NB4 (cell line): ENCODE results near the gene CNOT8.
"Not testable (repeated sequence)": the region's sequence is repeated elsewhere in the genome, so short reads cannot be mapped to it uniquely, and the experiment has no call there.

Experiments used
- MYC ChIP-seq: IDR thresholded peaks from 2 replicates; pipeline ENCODE4 v1.6.1; 2011; ENCODE audit warnings: low read depth, low read length
- POLR2A ChIP-seq: IDR thresholded peaks from 2 replicates; pipeline ENCODE4 v1.6.1; 2011; ENCODE audit warnings: mild to moderate bottlenecking; ENCODE audit not compliant: insufficient read length; ENCODE audit errors: extremely low read depth
- TF ChIP-seq, protein P1 (sequence below): IDR thresholded peaks from one replicate; pipeline ENCODE4 v1.5.1; 2012; ENCODE audit warnings: low read depth, low read length

DNA sequence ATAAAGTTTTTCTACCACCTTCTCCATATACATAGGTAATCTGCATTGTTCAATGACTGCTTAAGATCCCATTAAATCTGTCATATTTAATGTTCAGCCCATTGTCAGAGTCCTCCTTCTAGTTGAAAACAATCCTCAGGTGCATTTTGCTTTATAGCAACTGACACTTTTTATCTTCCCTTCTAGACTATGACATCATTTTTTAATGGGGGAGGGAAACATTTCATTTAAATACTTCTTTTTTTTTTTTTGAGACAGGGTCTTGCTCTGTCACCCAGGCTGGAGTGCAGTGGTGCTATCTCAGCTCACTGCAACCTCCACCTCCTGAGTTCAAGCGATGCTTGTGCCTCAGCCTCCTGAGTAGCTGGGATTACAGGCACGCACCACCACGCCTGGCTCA is 25.6 kb upstream of the CNOT8 start:
- TF ChIP-seq MYC, POLR2A: not testable (repeated sequence)
- TF ChIP-seq, protein P1, sequence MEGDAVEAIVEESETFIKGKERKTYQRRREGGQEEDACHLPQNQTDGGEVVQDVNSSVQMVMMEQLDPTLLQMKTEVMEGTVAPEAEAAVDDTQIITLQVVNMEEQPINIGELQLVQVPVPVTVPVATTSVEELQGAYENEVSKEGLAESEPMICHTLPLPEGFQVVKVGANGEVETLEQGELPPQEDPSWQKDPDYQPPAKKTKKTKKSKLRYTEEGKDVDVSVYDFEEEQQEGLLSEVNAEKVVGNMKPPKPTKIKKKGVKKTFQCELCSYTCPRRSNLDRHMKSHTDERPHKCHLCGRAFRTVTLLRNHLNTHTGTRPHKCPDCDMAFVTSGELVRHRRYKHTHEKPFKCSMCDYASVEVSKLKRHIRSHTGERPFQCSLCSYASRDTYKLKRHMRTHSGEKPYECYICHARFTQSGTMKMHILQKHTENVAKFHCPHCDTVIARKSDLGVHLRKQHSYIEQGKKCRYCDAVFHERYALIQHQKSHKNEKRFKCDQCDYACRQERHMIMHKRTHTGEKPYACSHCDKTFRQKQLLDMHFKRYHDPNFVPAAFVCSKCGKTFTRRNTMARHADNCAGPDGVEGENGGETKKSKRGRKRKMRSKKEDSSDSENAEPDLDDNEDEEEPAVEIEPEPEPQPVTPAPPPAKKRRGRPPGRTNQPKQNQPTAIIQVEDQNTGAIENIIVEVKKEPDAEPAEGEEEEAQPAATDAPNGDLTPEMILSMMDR, result not testable (repeated sequence)
